Activated naive CD4-positive, alpha-beta T cell treated with anti-CD3 and anti-CD28 coated beads, Interleukin-2, amount 50 U/mL, for 72 hours (primary cell): ENCODE data around the gene ANOS1. TPM values are rescaled to one million over a fixed set of nuclear protein-coding genes. Genes with fewer than 3 reads are reported as not detected.
"Not testable (repeated sequence)": the region's sequence is repeated elsewhere in the genome, so short reads cannot be mapped to it uniquely, and the experiment has no call there.

ENCODE experiments used
- ATAC-seq, 2 donors: fragments of 150-1000 bp; cut with Tn5 transposase; 2 replicates each; pipeline ENCODE4 v1.10.0; 2021; ENCODE audit warnings: mild to moderate bottlenecking in 2 of 2, moderate library complexity in 2 of 2
- DNase-seq, 2 donors: peaks; one replicate each; pipeline ENCODE4 v3.0.0; 2021 to 2022; ENCODE audit warnings: low spot score in 2 of 2
- H3K27ac Mint-ChIP-seq, 2 donors: one replicate each; pipeline ENCODE4 v1.8.0; 2022; ENCODE audit warnings: mild to moderate bottlenecking in 2 of 2, mixed read lengths in 2 of 2
- H3K36me3 Mint-ChIP-seq, 2 donors: one replicate each; pipeline ENCODE4 v1.8.0; 2022; ENCODE audit warnings: mixed read lengths in 2 of 2
- H3K9me3 Mint-ChIP-seq, 2 donors: one replicate each; pipeline ENCODE4 v1.8.0; 2022; ENCODE audit warnings: mixed read lengths in 2 of 2
- total RNA-seq, 2 donors: library from RNA; stranded (reverse); gene quantifications; one replicate each; pipeline ENCODE4 v1.2.3, GENCODE V29; 2022

Gene ANOS1
- total RNA-seq, result not detected

- H3K9me3 Mint-ChIP-seq, result no peaks in the 10 kb centered on the region
- no peaks in the 10 kb centered on the region for H3K36me3 Mint-ChIP-seq
- ATAC-seq (peak in 1 of 2 donors; percentile 35), DNase-seq (no peak)
- no peak within 1 kb of the TSS for H3K27ac Mint-ChIP-seq
These were observed at the start of gene ANOS1 for GRCh38 chrX:8731559-8732395. Gene ANOS1, minus strand, starts transcription at chrX:8732137. Its CDS starts 101 bp downstream, at chrX:8732036.

GRCh38 chrX:8773117-8773516 is 41.2 kb upstream of the ANOS1 start:
- Mint-ChIP-seq H3K36me3 (no peaks in the 10 kb centered on the region), H3K9me3 (no peaks in the 10 kb centered on the region), H3K27ac (no peak overlapping the region)
- ATAC-seq, result no peak
- DNase-seq, result no peak

GRCh38 chrX:8760021-8760420 is 28.1 kb upstream of the ANOS1 start:
- Mint-ChIP-seq H3K27ac (no peak overlapping the region), H3K9me3 (no peaks in the 10 kb centered on the region), H3K36me3 (peaks cover 0 to 4% of the 10 kb centered on the region in 2 donors)
- DNase-seq, result no peak
- no peak for ATAC-seq

GRCh38 chrX:8758706-8759105 is 26.8 kb upstream of the ANOS1 start:
- not testable (repeated sequence) for DNase-seq, H3K9me3 Mint-ChIP-seq, H3K27ac Mint-ChIP-seq, ATAC-seq, H3K36me3 Mint-ChIP-seq

GRCh38 chrX:8757609-8758389 is 25.9 kb upstream of the ANOS1 start:
- H3K27ac Mint-ChIP-seq, DNase-seq, ATAC-seq, H3K9me3 Mint-ChIP-seq, H3K36me3 Mint-ChIP-seq: not testable (repeated sequence)

- peaks cover 0 to 4% of the 10 kb centered on the region in 2 donors for H3K36me3 Mint-ChIP-seq
- H3K9me3 Mint-ChIP-seq, result no peaks in the 10 kb centered on the region
- ATAC-seq, result no peak
- no peak for DNase-seq
- no peak overlapping the region for H3K27ac Mint-ChIP-seq
These were observed 23.9 kb upstream of the ANOS1 start for GRCh38 chrX:8755813-8756212.

- Mint-ChIP-seq H3K36me3 (peaks cover 0 to 4% of the 10 kb centered on the region in 2 donors), H3K27ac (no peak overlapping the region), H3K9me3 (no peaks in the 10 kb centered on the region)
- no peak for DNase-seq
- ATAC-seq, result no peak
These were observed 23.2 kb upstream of the ANOS1 start for GRCh38 chrX:8755116-8755515.

GRCh38 chrX:8749697-8750096 is 17.8 kb upstream of the ANOS1 start:
- no peaks in the 10 kb centered on the region for H3K9me3 Mint-ChIP-seq
- ATAC-seq, result no peak
- no peaks in the 10 kb centered on the region for H3K36me3 Mint-ChIP-seq
- no peak for DNase-seq
- H3K27ac Mint-ChIP-seq, result no peak overlapping the region

- Mint-ChIP-seq H3K36me3 (no peaks in the 10 kb centered on the region), H3K9me3 (no peaks in the 10 kb centered on the region), H3K27ac (no peak overlapping the region)
- ATAC-seq, result no peak
- no peak for DNase-seq
These were observed 16.9 kb upstream of the ANOS1 start for GRCh38 chrX:8748855-8749254.

- DNase-seq (peak in 1 of 2 donors; percentile 63), ATAC-seq (no peak)
- Mint-ChIP-seq H3K36me3 (no peaks in the 10 kb centered on the region), H3K9me3 (no peaks in the 10 kb centered on the region), H3K27ac (no peak overlapping the region)
These were observed 11.3 kb upstream of the ANOS1 start for GRCh38 chrX:8743126-8743732.

GRCh38 chrX:8741981-8742380 is 10.0 kb upstream of the ANOS1 start:
- H3K27ac Mint-ChIP-seq, result no peak overlapping the region
- no peaks in the 10 kb centered on the region for H3K36me3 Mint-ChIP-seq
- ATAC-seq (no peak), DNase-seq (no peak)
- no peaks in the 10 kb centered on the region for H3K9me3 Mint-ChIP-seq

- Mint-ChIP-seq H3K27ac (no peak overlapping the region), H3K36me3 (no peaks in the 10 kb centered on the region), H3K9me3 (no peaks in the 10 kb centered on the region)
- peak in 1 of 2 donors; percentile 10 for DNase-seq
- no peak for ATAC-seq
These were observed 6.8 kb upstream of the ANOS1 start for GRCh38 chrX:8738588-8739189.

- Mint-ChIP-seq H3K27ac (no peak overlapping the region), H3K36me3 (no peaks in the 10 kb centered on the region), H3K9me3 (no peaks in the 10 kb centered on the region)
- ATAC-seq (no peak), DNase-seq (no peak)
These were observed 5.9 kb upstream of the ANOS1 start for GRCh38 chrX:8737883-8738282.

- Mint-ChIP-seq H3K9me3 (no peaks in the 10 kb centered on the region), H3K27ac (no peak overlapping the region), H3K36me3 (no peaks in the 10 kb centered on the region)
- ATAC-seq (no peak), DNase-seq (no peak)
These were observed 952 bp downstream of the ANOS1 start for GRCh38 chrX:8730812-8731558.

- no peak overlapping the region for H3K27ac Mint-ChIP-seq
- DNase-seq (no peak), ATAC-seq (no peak)
- H3K9me3 Mint-ChIP-seq, result no peaks in the 10 kb centered on the region
- H3K36me3 Mint-ChIP-seq, result no peaks in the 10 kb centered on the region
These were observed 2.1 kb downstream of the ANOS1 start for GRCh38 chrX:8729811-8730210.

- ATAC-seq (no peak), DNase-seq (no peak)
- no peak overlapping the region for H3K27ac Mint-ChIP-seq
- H3K36me3 Mint-ChIP-seq, result no peaks in the 10 kb centered on the region
- no peaks in the 10 kb centered on the region for H3K9me3 Mint-ChIP-seq
These were observed 2.9 kb downstream of the ANOS1 start for GRCh38 chrX:8728932-8729535.
